Esophagus (tissue), 2 donors: ENCODE data around the gene RNASEH1. TPM values are rescaled to one million over a fixed set of nuclear protein-coding genes. Genes with fewer than 3 reads are reported as not detected.

Source experiments
- H3K27ac ChIP-seq, 2 donors: one replicate each; pipeline ENCODE4 v1.5.1; 2013; ENCODE audit warnings: low read depth in 2 of 2, mild to moderate bottlenecking in 2 of 2, inconsistent platforms in 1 of 2, low read length in 1 of 2, moderate library complexity in 1 of 2
- H3K27me3 ChIP-seq, 2 donors: one replicate each; pipeline ENCODE4 v1.6.1; 2013; ENCODE audit warnings: low read length in 2 of 2, control low read depth in 1 of 2, mild to moderate bottlenecking in 1 of 2; ENCODE audit not compliant: insufficient read depth in 2 of 2, control insufficient read depth in 1 of 2
- H3K36me3 ChIP-seq, 2 donors: one replicate each; pipeline ENCODE4 v1.6.1; 2013; ENCODE audit warnings: low read length in 1 of 2; ENCODE audit not compliant: control insufficient read depth in 2 of 2, insufficient read depth in 2 of 2
- H3K4me1 ChIP-seq, 2 donors: one replicate each; pipeline ENCODE4 v1.6.1; 2013; ENCODE audit warnings: low read length in 1 of 2; ENCODE audit not compliant: control insufficient read depth in 2 of 2, insufficient read depth in 2 of 2
- H3K4me3 ChIP-seq, 2 donors: one replicate each; pipeline ENCODE4 v1.5.1; 2013; ENCODE audit warnings: low read length in 2 of 2, mild to moderate bottlenecking in 2 of 2, low read depth in 1 of 2, moderate library complexity in 1 of 2
- H3K9me3 ChIP-seq, 2 donors: one replicate each; pipeline ENCODE4 v1.6.1; 2013; ENCODE audit warnings: mild to moderate bottlenecking in 2 of 2, low read depth in 1 of 2, low read length in 1 of 2, moderate library complexity in 1 of 2; ENCODE audit not compliant: control insufficient read depth in 2 of 2, insufficient read depth in 1 of 2
- WGBS, 2 donors: extraction: QIAGEN DNeasy Blood & Tissue Kit; methylation state at CpG; one replicate each; pipeline ENCODE4 v1.1.7; 2013; 5-methylcytosine and 5-hydroxymethylcytosine counted together
- polyA plus RNA-seq, 2 donors: library from polyadenylated mRNA; stranded (reverse); fragments of 200-250 nt; gene quantifications; one replicate each; pipeline ENCODE4 v1.2.3, GENCODE V29; 2013
- donor health status: healthy with polysubstance abuse.
- donor health status: Bipolar disorder and iron deficiency.

RNASEH1 gene
- 10 to 100 TPM in 1 of 2 donors, 1 to 10 TPM in 1; 5.7 to 10.1 TPM for polyA plus RNA-seq

GRCh38 chr2:3558205-3559014, at the start of gene RNASEH1:
RNASEH1 (minus strand) TSS chr2:3558333; CDS start chr2:3558260, 73 bp downstream.
- peak within 1 kb of the TSS; percentile 97 to 100 for H3K4me3 ChIP-seq
- H3K36me3 ChIP-seq: peaks cover 5 to 7% of the 10 kb centered on the region in 2 donors
- 0 to 2% methylated on average over 63 to 67 of the region's 67 CpGs for WGBS, 2 donors
- H3K27ac ChIP-seq: peak within 1 kb of the TSS; percentile 97 to 98
- H3K9me3 ChIP-seq: no peaks in the 10 kb centered on the region
- H3K27me3 ChIP-seq: no peaks in the 10 kb centered on the region
- H3K4me1 ChIP-seq: peaks cover 2 to 3% of the 10 kb centered on the region in 2 donors

- Histone ChIP-seq H3K36me3 (no peaks in the 10 kb centered on the region), H3K4me3 (no peak overlapping the region), H3K27ac (peak overlapping the region in 1 of 2 donors; percentile 54), H3K4me1 (no peaks in the 10 kb centered on the region), H3K9me3 (no peaks in the 10 kb centered on the region), H3K27me3 (no peaks in the 10 kb centered on the region)
- 90% methylated on average over 37 of the region's 37 CpGs for WGBS, 2 donors
Measured at GRCh38 chr2:3606370-3607201, 48.5 kb upstream of the RNASEH1 start.

GRCh38 chr2:3606028-3606369, 47.9 kb upstream of the RNASEH1 start:
- Histone ChIP-seq H3K4me3 (no peak overlapping the region), H3K4me1 (no peaks in the 10 kb centered on the region), H3K27ac (peak overlapping the region in 1 of 2 donors; percentile 54), H3K27me3 (no peaks in the 10 kb centered on the region), H3K36me3 (no peaks in the 10 kb centered on the region), H3K9me3 (no peaks in the 10 kb centered on the region)
- 85 to 89% methylated on average over 11 of the region's 11 CpGs for WGBS, 2 donors

GRCh38 chr2:3604991-3605961, 47.1 kb upstream of the RNASEH1 start:
- H3K27me3 ChIP-seq: no peaks in the 10 kb centered on the region
- H3K4me1 ChIP-seq: no peaks in the 10 kb centered on the region
- no peaks in the 10 kb centered on the region for H3K36me3 ChIP-seq
- WGBS, 2 donors: 49 to 56% methylated on average over 30 to 44 of the region's 44 CpGs
- H3K4me3 ChIP-seq: no peak overlapping the region
- H3K27ac ChIP-seq: peak overlapping the region in 1 of 2 donors; percentile 54
- no peaks in the 10 kb centered on the region for H3K9me3 ChIP-seq

- 86 to 89% methylated on average over 16 of the region's 16 CpGs for WGBS, 2 donors
- H3K27me3 ChIP-seq: no peaks in the 10 kb centered on the region
- H3K9me3 ChIP-seq: no peaks in the 10 kb centered on the region
- H3K4me3 ChIP-seq: no peak overlapping the region
- no peak overlapping the region for H3K27ac ChIP-seq
- no peaks in the 10 kb centered on the region for H3K36me3 ChIP-seq
- H3K4me1 ChIP-seq: no peaks in the 10 kb centered on the region
Measured at GRCh38 chr2:3604207-3604877, 46.2 kb upstream of the RNASEH1 start.

GRCh38 chr2:3603536-3604206, 45.5 kb upstream of the RNASEH1 start:
- H3K27me3 ChIP-seq: no peaks in the 10 kb centered on the region
- no peaks in the 10 kb centered on the region for H3K4me1 ChIP-seq
- no peaks in the 10 kb centered on the region for H3K9me3 ChIP-seq
- no peak overlapping the region for H3K27ac ChIP-seq
- WGBS, 2 donors: 88 to 90% methylated on average over 19 of the region's 19 CpGs
- no peak overlapping the region for H3K4me3 ChIP-seq
- H3K36me3 ChIP-seq: no peaks in the 10 kb centered on the region

GRCh38 chr2:3602553-3603339, 44.6 kb upstream of the RNASEH1 start:
- no peaks in the 10 kb centered on the region for H3K9me3 ChIP-seq
- no peaks in the 10 kb centered on the region for H3K4me1 ChIP-seq
- 83 to 86% methylated on average over 25 of the region's 25 CpGs for WGBS, 2 donors
- H3K27me3 ChIP-seq: no peaks in the 10 kb centered on the region
- H3K36me3 ChIP-seq: no peaks in the 10 kb centered on the region
- no peak overlapping the region for H3K27ac ChIP-seq
- H3K4me3 ChIP-seq: no peak overlapping the region
